Measurements from ENCODE around the gene SOWAHA.

- TF ChIP-seq LEF1 (IDR thresholded peaks at IDR 0.05; ENCODE audit: borderline replicate concordance) (no peak), HDGF (IDR thresholded peaks at IDR 0.05; ENCODE audit: borderline replicate concordance) (no peak), FOXM1 (IDR thresholded peaks at IDR 0.05; ENCODE audit: borderline replicate concordance) (no peak), SP1 (IDR thresholded peaks at IDR 0.05) (no peak), BHLHE40 (IDR thresholded peaks at IDR 0.05; ENCODE audit: borderline replicate concordance) (no peak), ELF4 (IDR thresholded peaks at IDR 0.05) (no peak), TARDBP (IDR thresholded peaks at IDR 0.05) (no peak), ARNT (IDR thresholded peaks at IDR 0.05) (no peak), CTBP1 (IDR thresholded peaks at IDR 0.05; ENCODE audit: borderline replicate concordance) (no peak), SUZ12 (IDR thresholded peaks at IDR 0.05) (no peak), L3MBTL2 (conservative IDR thresholded peaks at IDR 0.05) (no peak)
Measured at GRCh38 chr5:132781029-132781428, 32.1 kb upstream of the SOWAHA start.
